ENCODE data around the gene PREB. TPM values are rescaled to one million over a fixed set of nuclear protein-coding genes. Genes with fewer than 3 reads are reported as not detected.

The PREB gene
- total and polyA plus RNA-seq, 2 of the 13 experiments (the other 11 are each of a cell fraction or from before 2014, with no cell fraction given) = 112 to 192 TPM

GRCh38 chr2:27102329-27102728 lies 32.1 kb downstream of the PREB start:
- Histone ChIP-seq H3K9me3 (ENCODE audit: low read length) (no peaks in the 10 kb centered on the region), H3K4me2 (ENCODE audit: low read depth, low read length) (no peak overlapping the region), H3K9ac (ENCODE audit: insufficient read depth, low read depth, low read length) (no peak overlapping the region), H3K27me3 (ENCODE audit: control insufficient read depth in 1 of 2, insufficient read depth in 2 of 2, low read length in 2 of 2) (no peaks in the 10 kb centered on the region), H3K27ac (ENCODE audit: extremely low read length, insufficient read depth, low read length) (no peak overlapping the region), H3K4me1 (ENCODE audit: insufficient read depth, low read length) (no peaks in the 10 kb centered on the region), H4K20me1 (ENCODE audit: insufficient read depth, low read length) (no peaks in the 10 kb centered on the region), H3K36me3 (replicated peaks in 1 of 2; ENCODE audit: control insufficient read depth in 1 of 2, insufficient read depth in 2 of 2, low read length in 2 of 2) (peaks cover 2 to 24% of the 10 kb centered on the region in 2 experiments), H3K79me2 (ENCODE audit: insufficient read depth, low read length) (no peaks in the 10 kb centered on the region), H3K4me3 (replicated peaks in 1 of 3; ENCODE audit: insufficient read depth in 1 of 3, low read depth in 2 of 3, low read length in 3 of 3) (no peak overlapping the region), H2AFZ (ENCODE audit: low read length) (no peak overlapping the region)
- in situ Hi-C loops (cut with HindIII; ENCODE audit: extremely low pct_ligation_motif_present, low pct_unique_long_range_greater_than_20kb) (no loop called here), intact Hi-C loops (cut with micrococcal nuclease; ENCODE audit: unreplicated experiment) (no loop called here)
- no TSS peak for BruUV-seq (replicated peaks)
- DNase-seq (ENCODE audit: low spot score) (no peak), ATAC-seq (peak; percentile 39), FAIRE-seq (no peak)
- WGBS (ENCODE audit: low lambda C conversion rate) = 85% methylated on average over 4 of the region's 5 CpGs
- CTCF ChIA-PET (ENCODE audit: low intra/inter-chr PET ratio, low total read pairs) = interaction anchor here (1.1 kb wide), 1 partner anchor 90 kb away, joined by 5 read pairs; no protein-coding TSS in a partner anchor
- POLR2A ChIA-PET = interaction anchor here (1.0 to 2.0 kb wide), 6 partner anchors 10 to 92 kb away, joined by 3 to 8 read pairs (median 4); partner anchors contain the start of gene PREB
- TF ChIP-seq ZKSCAN8 (CRISPR knock-in tag; IDR thresholded peaks at IDR 0.05; ENCODE audit: borderline replicate concordance) = no peak
- TF ChIP-seq CHD4 (IDR thresholded peaks at IDR 0.05; ENCODE audit: borderline replicate concordance, low read length) = no peak
- TF ChIP-seq AGO2 (optimal IDR thresholded peaks at IDR 0.05; ENCODE audit: low read depth, low read length) = peak; percentile 72
- TF ChIP-seq ZNF687 (CRISPR knock-in tag; IDR thresholded peaks at IDR 0.05) = peak; percentile 9; the same call in 1 of the 2 replicates
- TF ChIP-seq PPARG (CRISPR knock-in tag; conservative IDR thresholded peaks at IDR 0.05) = no peak
- no peak for TF ChIP-seq DBP (CRISPR knock-in tag; IDR thresholded peaks at IDR 0.05; ENCODE audit: not compliant biosample characterization)
- no peak for TF ChIP-seq NBN (conservative IDR thresholded peaks at IDR 0.05)
- no peak for TF ChIP-seq MXD4 (CRISPR knock-in tag; IDR thresholded peaks at IDR 0.05)
- no peak for TF ChIP-seq ATF7 (IDR thresholded peaks at IDR 0.05)
- no peak for TF ChIP-seq ATF7 (CRISPR knock-in tag; IDR thresholded peaks at IDR 0.05)
- TF ChIP-seq ZNF136 (CRISPR knock-in tag; IDR thresholded peaks at IDR 0.05; ENCODE audit: low read depth) = no peak
- 0 out of 2 replicates have a peak, but pooled peaks have one; percentile 20 for TF ChIP-seq ZNF350 (CRISPR knock-in tag; IDR thresholded peaks at IDR 0.05; ENCODE audit: borderline replicate concordance, low read depth)
- TF ChIP-seq KDM2A (CRISPR knock-in tag; IDR thresholded peaks at IDR 0.05; ENCODE audit: borderline replicate concordance, low read depth) = 0 out of 2 replicates have a peak, but pooled peaks have one; percentile 15
- TF ChIP-seq, protein P1, sequence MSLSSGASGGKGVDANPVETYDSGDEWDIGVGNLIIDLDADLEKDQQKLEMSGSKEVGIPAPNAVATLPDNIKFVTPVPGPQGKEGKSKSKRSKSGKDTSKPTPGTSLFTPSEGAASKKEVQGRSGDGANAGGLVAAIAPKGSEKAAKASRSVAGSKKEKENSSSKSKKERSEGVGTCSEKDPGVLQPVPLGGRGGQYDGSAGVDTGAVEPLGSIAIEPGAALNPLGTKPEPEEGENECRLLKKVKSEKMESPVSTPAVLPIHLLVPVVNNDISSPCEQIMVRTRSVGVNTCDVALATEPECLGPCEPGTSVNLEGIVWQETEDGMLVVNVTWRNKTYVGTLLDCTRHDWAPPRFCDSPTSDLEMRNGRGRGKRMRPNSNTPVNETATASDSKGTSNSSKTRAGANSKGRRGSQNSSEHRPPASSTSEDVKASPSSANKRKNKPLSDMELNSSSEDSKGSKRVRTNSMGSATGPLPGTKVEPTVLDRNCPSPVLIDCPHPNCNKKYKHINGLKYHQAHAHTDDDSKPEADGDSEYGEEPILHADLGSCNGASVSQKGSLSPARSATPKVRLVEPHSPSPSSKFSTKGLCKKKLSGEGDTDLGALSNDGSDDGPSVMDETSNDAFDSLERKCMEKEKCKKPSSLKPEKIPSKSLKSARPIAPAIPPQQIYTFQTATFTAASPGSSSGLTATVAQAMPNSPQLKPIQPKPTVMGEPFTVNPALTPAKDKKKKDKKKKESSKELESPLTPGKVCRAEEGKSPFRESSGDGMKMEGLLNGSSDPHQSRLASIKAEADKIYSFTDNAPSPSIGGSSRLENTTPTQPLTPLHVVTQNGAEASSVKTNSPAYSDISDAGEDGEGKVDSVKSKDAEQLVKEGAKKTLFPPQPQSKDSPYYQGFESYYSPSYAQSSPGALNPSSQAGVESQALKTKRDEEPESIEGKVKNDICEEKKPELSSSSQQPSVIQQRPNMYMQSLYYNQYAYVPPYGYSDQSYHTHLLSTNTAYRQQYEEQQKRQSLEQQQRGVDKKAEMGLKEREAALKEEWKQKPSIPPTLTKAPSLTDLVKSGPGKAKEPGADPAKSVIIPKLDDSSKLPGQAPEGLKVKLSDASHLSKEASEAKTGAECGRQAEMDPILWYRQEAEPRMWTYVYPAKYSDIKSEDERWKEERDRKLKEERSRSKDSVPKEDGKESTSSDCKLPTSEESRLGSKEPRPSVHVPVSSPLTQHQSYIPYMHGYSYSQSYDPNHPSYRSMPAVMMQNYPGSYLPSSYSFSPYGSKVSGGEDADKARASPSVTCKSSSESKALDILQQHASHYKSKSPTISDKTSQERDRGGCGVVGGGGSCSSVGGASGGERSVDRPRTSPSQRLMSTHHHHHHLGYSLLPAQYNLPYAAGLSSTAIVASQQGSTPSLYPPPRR (CRISPR knock-in tag; IDR thresholded peaks at IDR 0.05; ENCODE audit: borderline replicate concordance) = no peak
- no peak for TF ChIP-seq GFI1 (CRISPR knock-in tag; IDR thresholded peaks at IDR 0.05; ENCODE audit: borderline replicate concordance)

Measured in HepG2 (cell line).